Skin of body (tissue), 2 donors: Measurements from ENCODE around the gene TUBA4A. TPM values are rescaled to one million over a fixed set of nuclear protein-coding genes. Genes with fewer than 3 reads are reported as not detected.
"Not testable (repeated sequence)": the region's sequence is repeated elsewhere in the genome, so short reads cannot be mapped to it uniquely, and the experiment has no call there.

Experiments
- DNase-seq: peaks from one replicate; lab custom pipeline; 2025; lab: John Stamatoyannopoulos, UW
- total RNA-seq: library from RNA; depleted of rRNA; stranded (reverse); fragments of >200 nt; gene quantifications from one replicate; pipeline ENCODE4 v1.2.3, GENCODE V29; 2014

Gene TUBA4A
- total RNA-seq, 1 donor from 2014 or later: 35.7 TPM

GRCh38 chr2:219287116-219287440 lies 33.4 kb upstream of the TUBA4A start:
- DNase-seq: not testable (repeated sequence)

GRCh38 chr2:219286436-219287115 lies 32.9 kb upstream of the TUBA4A start:
- peak; percentile 57 for DNase-seq

GRCh38 chr2:219285894-219286425 lies 32.2 kb upstream of the TUBA4A start:
- peak; percentile 86 for DNase-seq

GRCh38 chr2:219285373-219285735 lies 31.6 kb upstream of the TUBA4A start:
- no peak for DNase-seq

GRCh38 chr2:219284501-219285372 lies 31.0 kb upstream of the TUBA4A start:
- DNase-seq: no peak

GRCh38 chr2:219282943-219283581 lies 29.3 kb upstream of the TUBA4A start:
- no peak for DNase-seq

GRCh38 chr2:219282375-219282774 lies 28.7 kb upstream of the TUBA4A start:
- DNase-seq: no peak

GRCh38 chr2:219281588-219281987 lies 27.9 kb upstream of the TUBA4A start:
- DNase-seq: no peak

GRCh38 chr2:219280651-219281050 lies 26.9 kb upstream of the TUBA4A start:
- DNase-seq: no peak

- no peak for DNase-seq
Measured at GRCh38 chr2:219279916-219280516, 26.3 kb upstream of the TUBA4A start.

GRCh38 chr2:219279151-219279915 lies 25.6 kb upstream of the TUBA4A start, which contains the start of gene DNAJB2:
Gene DNAJB2 (plus strand): TSS chr2:219279366. CDS start chr2:219279834, 468 bp downstream.
- DNase-seq: peak; percentile 99

- DNase-seq: no peak
Measured at GRCh38 chr2:219278655-219279150, 25.0 kb upstream of the TUBA4A start.

- peak; percentile 87 for DNase-seq
Measured at GRCh38 chr2:219277703-219278654, 24.3 kb upstream of the TUBA4A start.

- peak; percentile 35 for DNase-seq
Measured at GRCh38 chr2:219274361-219274921, 20.7 kb upstream of the TUBA4A start.

- no peak for DNase-seq
Measured at GRCh38 chr2:219273937-219274336, 20.2 kb upstream of the TUBA4A start.

GRCh38 chr2:219272995-219273394 lies 19.3 kb upstream of the TUBA4A start:
- no peak for DNase-seq

- DNase-seq: no peak
Measured at GRCh38 chr2:219272356-219272755, 18.6 kb upstream of the TUBA4A start.

- no peak for DNase-seq
Measured at GRCh38 chr2:219271021-219271420, 17.3 kb upstream of the TUBA4A start.

- DNase-seq: no peak
Measured at GRCh38 chr2:219270055-219270372, 16.3 kb upstream of the TUBA4A start.
